Putamen (tissue), 1 donor: ENCODE results near the gene MRPL14.
"Not testable (repeated sequence)": the region's sequence is repeated elsewhere in the genome, so short reads cannot be mapped to it uniquely, and the experiment has no call there.

ENCODE experiments used
- DNase-seq: peaks from one replicate; pipeline ENCODE4 v3.0.0-alpha.2; 2016; ENCODE audit warnings: low spot score

Gene MRPL14

GRCh38 chr6:44097782-44098317, 29.4 kb downstream of the MRPL14 start:
- DNase-seq, result no peak

- DNase-seq, result no peak
Measured at GRCh38 chr6:44096612-44097011, 30.6 kb downstream of the MRPL14 start.

GRCh38 chr6:44095243-44095623, 32.0 kb downstream of the MRPL14 start:
- not testable (repeated sequence) for DNase-seq

- no peak for DNase-seq
Measured at GRCh38 chr6:44094403-44095242, 32.6 kb downstream of the MRPL14 start.

- no peak for DNase-seq
Measured at GRCh38 chr6:44093750-44094402, 33.4 kb downstream of the MRPL14 start.

- no peak for DNase-seq
Measured at GRCh38 chr6:44093066-44093465, 34.2 kb downstream of the MRPL14 start.

- DNase-seq, result no peak
Measured at GRCh38 chr6:44091981-44092884, 35.0 kb downstream of the MRPL14 start.

- not testable (repeated sequence) for DNase-seq
Measured at GRCh38 chr6:44091356-44091755, 35.9 kb downstream of the MRPL14 start.

GRCh38 chr6:44090465-44090864, 36.8 kb downstream of the MRPL14 start:
- DNase-seq, result no peak

- DNase-seq, result no peak
Measured at GRCh38 chr6:44088827-44089590, 38.2 kb downstream of the MRPL14 start.

GRCh38 chr6:44087623-44088022, 39.6 kb downstream of the MRPL14 start:
- DNase-seq, result no peak

GRCh38 chr6:44086931-44087574, 40.2 kb downstream of the MRPL14 start:
- DNase-seq, result no peak

GRCh38 chr6:44085219-44085618, 42.0 kb downstream of the MRPL14 start:
- peak; percentile 39 for DNase-seq

- no peak for DNase-seq
Measured at GRCh38 chr6:44084231-44085014, 42.8 kb downstream of the MRPL14 start.

GRCh38 chr6:44082872-44083321, 44.4 kb downstream of the MRPL14 start:
- DNase-seq, result no peak

GRCh38 chr6:44081753-44082152, 45.5 kb downstream of the MRPL14 start:
- no peak for DNase-seq

GRCh38 chr6:44080561-44081521, 46.4 kb downstream of the MRPL14 start:
- DNase-seq, result no peak

GRCh38 chr6:44079672-44080071, 47.6 kb downstream of the MRPL14 start:
- no peak for DNase-seq
